ENCODE data around the gene SAA1.

DNA sequence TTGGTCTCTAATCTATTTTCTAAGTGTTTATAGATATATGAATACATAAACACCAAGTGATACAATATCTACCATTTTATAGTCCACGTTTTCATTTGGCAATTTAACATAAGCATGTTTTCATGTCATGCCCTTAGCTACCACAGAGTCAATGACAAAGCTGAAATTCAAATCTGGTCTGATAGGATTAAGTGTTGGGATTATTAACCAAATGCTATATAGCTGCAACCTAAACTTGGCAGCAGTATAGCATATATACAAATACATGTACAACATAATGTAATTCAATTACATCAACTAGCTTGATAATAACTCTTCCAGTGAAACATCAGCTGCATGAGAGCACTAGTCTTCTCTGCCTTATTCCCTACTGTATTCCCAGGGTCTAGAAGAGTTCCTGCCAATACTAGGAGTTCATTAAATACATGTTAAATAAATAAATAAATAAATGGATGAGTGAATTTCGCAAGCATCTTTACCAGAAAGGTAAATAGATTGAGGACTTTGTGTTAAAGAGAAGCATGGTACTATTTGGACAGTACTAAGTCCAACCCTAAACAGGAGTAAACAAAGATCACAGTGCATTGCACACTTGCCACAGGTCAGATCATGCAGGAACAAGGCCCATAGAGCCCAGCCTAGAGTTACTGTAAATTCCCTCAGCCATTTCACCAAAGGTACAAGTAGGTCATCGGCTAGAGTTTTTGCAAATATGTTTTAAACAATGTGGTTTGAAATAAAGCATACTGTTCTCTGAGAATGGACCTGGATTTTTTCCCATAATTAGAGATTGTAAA, 42.3 kb upstream of the SAA1 start:
- no peak for TF ChIP-seq POLR2A (IDR thresholded peaks at IDR 0.05)
- TF ChIP-seq, protein P1, sequence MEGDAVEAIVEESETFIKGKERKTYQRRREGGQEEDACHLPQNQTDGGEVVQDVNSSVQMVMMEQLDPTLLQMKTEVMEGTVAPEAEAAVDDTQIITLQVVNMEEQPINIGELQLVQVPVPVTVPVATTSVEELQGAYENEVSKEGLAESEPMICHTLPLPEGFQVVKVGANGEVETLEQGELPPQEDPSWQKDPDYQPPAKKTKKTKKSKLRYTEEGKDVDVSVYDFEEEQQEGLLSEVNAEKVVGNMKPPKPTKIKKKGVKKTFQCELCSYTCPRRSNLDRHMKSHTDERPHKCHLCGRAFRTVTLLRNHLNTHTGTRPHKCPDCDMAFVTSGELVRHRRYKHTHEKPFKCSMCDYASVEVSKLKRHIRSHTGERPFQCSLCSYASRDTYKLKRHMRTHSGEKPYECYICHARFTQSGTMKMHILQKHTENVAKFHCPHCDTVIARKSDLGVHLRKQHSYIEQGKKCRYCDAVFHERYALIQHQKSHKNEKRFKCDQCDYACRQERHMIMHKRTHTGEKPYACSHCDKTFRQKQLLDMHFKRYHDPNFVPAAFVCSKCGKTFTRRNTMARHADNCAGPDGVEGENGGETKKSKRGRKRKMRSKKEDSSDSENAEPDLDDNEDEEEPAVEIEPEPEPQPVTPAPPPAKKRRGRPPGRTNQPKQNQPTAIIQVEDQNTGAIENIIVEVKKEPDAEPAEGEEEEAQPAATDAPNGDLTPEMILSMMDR (IDR thresholded peaks at IDR 0.05) = no peak
